ENCODE results near the gene CCDC68. TPM values are rescaled to one million over a fixed set of nuclear protein-coding genes. Genes with fewer than 3 reads are reported as not detected.

The CCDC68 gene
- total RNA-seq, 1 donor from 2014 or later, result 15.8 TPM

DNA sequence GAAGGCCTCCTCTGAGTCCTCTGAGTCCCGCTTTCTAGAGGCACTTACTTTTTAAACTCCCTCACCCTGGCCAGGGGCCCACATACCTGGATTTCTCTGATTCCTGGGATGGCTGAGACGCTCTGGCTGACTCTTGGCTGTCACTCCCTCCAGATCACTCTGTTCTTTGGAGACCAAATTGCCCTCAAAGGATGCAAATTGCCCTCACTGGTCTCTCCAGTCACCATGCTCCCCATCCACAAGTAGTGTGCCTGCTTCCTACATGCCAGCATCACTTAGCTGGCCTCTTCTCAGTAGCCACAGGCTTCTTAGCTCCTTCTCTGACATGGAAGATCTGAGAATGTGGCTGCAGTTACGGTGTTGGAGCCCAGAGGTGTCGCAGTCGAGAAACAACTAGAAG, 41.3 kb upstream of the CCDC68 start:
- no peaks in the 10 kb centered on the region for H3K36me3 ChIP-seq
- intact Hi-C loops (cut with DNase I), result no loop called here
- H3K27ac ChIP-seq, result no peak overlapping the region
- H3K27me3 ChIP-seq, result no peaks in the 10 kb centered on the region
- H3K9me3 ChIP-seq, result no peaks in the 10 kb centered on the region
- DNase-seq (ENCODE audit: low spot score in 2 of 2), result no peak
- TF ChIP-seq CTCF (IDR thresholded peaks at IDR 0.05), result no peak
- no peaks in the 10 kb centered on the region for H3K4me1 ChIP-seq
- H3K4me3 ChIP-seq, result no peak overlapping the region

DNA sequence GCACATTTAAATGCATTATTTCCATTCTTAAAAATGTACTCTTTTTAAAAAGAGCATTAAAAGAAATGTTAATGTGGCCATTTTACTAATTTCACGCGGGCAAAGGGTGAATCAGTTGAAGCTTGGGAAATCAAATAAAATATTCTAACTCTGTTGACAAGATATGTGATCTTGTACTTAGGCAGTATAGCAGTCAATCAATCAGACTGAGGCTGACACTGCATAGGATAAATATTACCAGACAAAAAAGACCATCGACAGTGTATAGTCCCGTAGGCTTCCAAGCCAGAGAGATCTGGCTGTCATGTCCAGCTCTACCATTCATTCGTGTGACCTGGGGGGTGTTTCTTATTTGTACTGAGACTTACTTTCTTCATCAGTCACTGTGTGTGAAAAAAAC, 39.8 kb upstream of the CCDC68 start:
- intact Hi-C loops (cut with DNase I), result no loop called here
- Histone ChIP-seq H3K27ac (no peak overlapping the region), H3K9me3 (no peaks in the 10 kb centered on the region), H3K4me3 (no peak overlapping the region), H3K27me3 (no peaks in the 10 kb centered on the region), H3K4me1 (no peaks in the 10 kb centered on the region), H3K36me3 (no peaks in the 10 kb centered on the region)
- no peak for DNase-seq (ENCODE audit: low spot score in 2 of 2)
- TF ChIP-seq CTCF (IDR thresholded peaks at IDR 0.05), result no peak

- DNase-seq (ENCODE audit: low spot score in 2 of 2), result no peak
- intact Hi-C loops (cut with DNase I), result no loop called here
- TF ChIP-seq CTCF (IDR thresholded peaks at IDR 0.05), result no peak
- H3K4me1 ChIP-seq, result no peaks in the 10 kb centered on the region
- H3K27me3 ChIP-seq, result no peaks in the 10 kb centered on the region
- no peak overlapping the region for H3K4me3 ChIP-seq
- no peaks in the 10 kb centered on the region for H3K9me3 ChIP-seq
- no peak overlapping the region for H3K27ac ChIP-seq
- no peaks in the 10 kb centered on the region for H3K36me3 ChIP-seq
Observed at GRCh38 chr18:54995421-54996143, 36.3 kb upstream of the CCDC68 start.

DNA sequence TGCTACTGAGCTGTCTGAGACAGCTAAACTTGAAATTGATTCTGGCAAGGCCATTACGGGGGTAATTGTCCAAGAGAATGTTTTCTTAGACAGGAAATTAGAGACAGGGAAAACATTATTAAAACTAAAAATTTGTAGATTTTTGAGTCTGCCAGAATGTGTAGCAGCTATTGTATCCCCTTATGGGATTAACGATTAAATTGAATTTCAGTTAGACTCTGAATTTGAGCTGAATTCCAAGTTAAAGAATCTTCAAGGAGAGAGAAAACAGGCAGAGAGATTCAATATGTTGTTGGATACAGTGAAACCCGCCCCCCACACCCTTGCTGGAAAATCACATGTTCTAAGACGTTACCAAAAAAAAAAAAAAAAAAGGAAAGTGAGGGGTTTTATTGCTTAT, 32.7 kb upstream of the CCDC68 start:
- H3K27me3 ChIP-seq, result no peaks in the 10 kb centered on the region
- no peak overlapping the region for H3K27ac ChIP-seq
- no peak overlapping the region for H3K4me3 ChIP-seq
- no peak for DNase-seq (ENCODE audit: low spot score in 2 of 2)
- intact Hi-C loops (cut with DNase I), result no loop called here
- no peaks in the 10 kb centered on the region for H3K36me3 ChIP-seq
- no peak for TF ChIP-seq CTCF (IDR thresholded peaks at IDR 0.05)
- no peaks in the 10 kb centered on the region for H3K9me3 ChIP-seq
- no peaks in the 10 kb centered on the region for H3K4me1 ChIP-seq

GRCh38 chr18:54984908-54985307, 25.6 kb upstream of the CCDC68 start:
- H3K36me3 ChIP-seq, result no peaks in the 10 kb centered on the region

More at GRCh38 chr18:54984908-54985307, 25.6 kb upstream of the CCDC68 start:
- no peak for TF ChIP-seq CTCF (IDR thresholded peaks at IDR 0.05)
- H3K4me1 ChIP-seq, result no peaks in the 10 kb centered on the region
- no peaks in the 10 kb centered on the region for H3K9me3 ChIP-seq
- H3K27me3 ChIP-seq, result no peaks in the 10 kb centered on the region
- no peak overlapping the region for H3K4me3 ChIP-seq
- DNase-seq (ENCODE audit: low spot score in 2 of 2), result no peak
- no peak overlapping the region for H3K27ac ChIP-seq
- intact Hi-C loops (cut with DNase I), result no loop called here

Measured in ascending aorta (tissue), 2 donors.